ENCODE results near the gene TECR. TPM values are rescaled to one million over a fixed set of nuclear protein-coding genes. Genes with fewer than 3 reads are reported as not detected.
A peak's percentile ranks its signal among the peaks of the same experiment; 100 is the strongest.

Gene TECR
- total and polyA plus RNA-seq, 9 of the 15 experiments (the other 6 are each of a cell fraction or from before 2014, with no cell fraction given) = 29.3 to 211 (median 81.4) TPM

DNA sequence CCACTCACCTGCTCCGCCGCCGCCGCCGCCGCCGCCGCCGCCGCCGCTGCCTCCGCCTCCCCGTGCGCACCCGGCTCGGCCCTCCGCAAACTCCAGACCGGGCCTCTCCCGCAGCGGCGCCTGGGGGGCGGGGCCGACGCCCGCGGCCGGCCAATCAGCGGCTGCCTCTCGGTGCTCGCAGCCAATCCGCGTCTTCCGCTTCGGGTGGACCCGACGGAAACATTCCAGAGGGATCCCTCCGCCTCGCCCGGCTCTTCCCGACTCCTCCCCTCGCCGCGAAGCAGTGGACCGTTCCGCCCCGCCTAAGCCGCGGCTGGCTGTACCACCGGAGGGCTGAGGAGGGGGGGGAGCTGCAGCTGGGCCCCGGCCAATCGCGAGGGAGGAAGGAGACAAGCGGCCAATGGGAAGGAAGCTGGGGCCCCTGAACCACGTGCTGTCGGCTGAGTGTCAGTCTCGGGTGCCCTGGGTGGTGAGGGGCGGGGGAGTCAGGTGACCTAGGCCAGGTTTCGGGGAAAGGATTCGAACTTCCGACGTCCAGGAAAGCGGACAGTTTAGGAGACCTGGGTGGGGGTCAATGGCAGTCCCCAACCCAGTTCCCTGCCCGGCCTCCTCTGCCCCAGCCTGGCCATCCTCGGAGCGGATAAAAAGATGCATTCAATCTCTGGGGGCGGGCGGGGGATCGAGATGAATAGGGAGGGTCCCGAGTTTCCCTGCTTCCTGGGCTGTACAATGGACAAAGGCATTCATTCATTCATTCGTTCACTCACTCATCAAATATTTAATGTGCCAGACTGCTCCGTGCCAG, 33.2 kb upstream of the TECR start, which contains the start of gene GIPC1 (continued):
- TF ChIP-seq, protein P1, sequence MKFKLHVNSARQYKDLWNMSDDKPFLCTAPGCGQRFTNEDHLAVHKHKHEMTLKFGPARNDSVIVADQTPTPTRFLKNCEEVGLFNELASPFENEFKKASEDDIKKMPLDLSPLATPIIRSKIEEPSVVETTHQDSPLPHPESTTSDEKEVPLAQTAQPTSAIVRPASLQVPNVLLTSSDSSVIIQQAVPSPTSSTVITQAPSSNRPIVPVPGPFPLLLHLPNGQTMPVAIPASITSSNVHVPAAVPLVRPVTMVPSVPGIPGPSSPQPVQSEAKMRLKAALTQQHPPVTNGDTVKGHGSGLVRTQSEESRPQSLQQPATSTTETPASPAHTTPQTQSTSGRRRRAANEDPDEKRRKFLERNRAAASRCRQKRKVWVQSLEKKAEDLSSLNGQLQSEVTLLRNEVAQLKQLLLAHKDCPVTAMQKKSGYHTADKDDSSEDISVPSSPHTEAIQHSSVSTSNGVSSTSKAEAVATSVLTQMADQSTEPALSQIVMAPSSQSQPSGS (CRISPR knock-in tag; IDR thresholded peaks at IDR 0.05) = no peak
- TF ChIP-seq DACH1 (IDR thresholded peaks at IDR 0.05; ENCODE audit: partially characterized antibody) = peak; percentile 61
- TF ChIP-seq HMG20A (CRISPR knock-in tag; conservative IDR thresholded peaks at IDR 0.05) = no peak
- no peak for TF ChIP-seq RAD21 (CRISPR knock-in tag; conservative IDR thresholded peaks at IDR 0.05 in 1 of 2, IDR thresholded peaks at IDR 0.05 in 1 of 2)
- TF ChIP-seq ZNF436 (CRISPR knock-in tag; IDR thresholded peaks at IDR 0.05) = no peak
- TF ChIP-seq, protein P2, sequence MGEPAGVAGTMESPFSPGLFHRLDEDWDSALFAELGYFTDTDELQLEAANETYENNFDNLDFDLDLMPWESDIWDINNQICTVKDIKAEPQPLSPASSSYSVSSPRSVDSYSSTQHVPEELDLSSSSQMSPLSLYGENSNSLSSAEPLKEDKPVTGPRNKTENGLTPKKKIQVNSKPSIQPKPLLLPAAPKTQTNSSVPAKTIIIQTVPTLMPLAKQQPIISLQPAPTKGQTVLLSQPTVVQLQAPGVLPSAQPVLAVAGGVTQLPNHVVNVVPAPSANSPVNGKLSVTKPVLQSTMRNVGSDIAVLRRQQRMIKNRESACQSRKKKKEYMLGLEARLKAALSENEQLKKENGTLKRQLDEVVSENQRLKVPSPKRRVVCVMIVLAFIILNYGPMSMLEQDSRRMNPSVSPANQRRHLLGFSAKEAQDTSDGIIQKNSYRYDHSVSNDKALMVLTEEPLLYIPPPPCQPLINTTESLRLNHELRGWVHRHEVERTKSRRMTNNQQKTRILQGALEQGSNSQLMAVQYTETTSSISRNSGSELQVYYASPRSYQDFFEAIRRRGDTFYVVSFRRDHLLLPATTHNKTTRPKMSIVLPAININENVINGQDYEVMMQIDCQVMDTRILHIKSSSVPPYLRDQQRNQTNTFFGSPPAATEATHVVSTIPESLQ (CRISPR knock-in tag; IDR thresholded peaks at IDR 0.05) = no peak
- TF ChIP-seq ZBTB1 (CRISPR knock-in tag; IDR thresholded peaks at IDR 0.05; ENCODE audit: borderline replicate concordance, low read depth) = no peak
- peak; percentile 80 for TF ChIP-seq NFYB (IDR thresholded peaks at IDR 0.05; ENCODE audit: extremely low read depth, insufficient read length)
- TF ChIP-seq ZNF274 (IDR thresholded peaks at IDR 0.05; ENCODE audit: borderline replicate concordance, low read depth, low read length) = no peak
- no peak for TF ChIP-seq CBX8 (IDR thresholded peaks at IDR 0.05; ENCODE audit: borderline replicate concordance, extremely low read depth, low read depth, low read length, poor library complexity, severe bottlenecking)
- TF ChIP-seq TEAD1 (CRISPR knock-in tag; IDR thresholded peaks at IDR 0.05) = peak; percentile 85 to 99
- TF ChIP-seq TOE1 (IDR thresholded peaks at IDR 0.05; ENCODE audit: borderline replicate concordance) = peak; percentile 95
- TF ChIP-seq TOE1 (CRISPR knock-in tag; IDR thresholded peaks at IDR 0.05; ENCODE audit: borderline replicate concordance, low read depth) = no peak
- TF ChIP-seq, protein P3, sequence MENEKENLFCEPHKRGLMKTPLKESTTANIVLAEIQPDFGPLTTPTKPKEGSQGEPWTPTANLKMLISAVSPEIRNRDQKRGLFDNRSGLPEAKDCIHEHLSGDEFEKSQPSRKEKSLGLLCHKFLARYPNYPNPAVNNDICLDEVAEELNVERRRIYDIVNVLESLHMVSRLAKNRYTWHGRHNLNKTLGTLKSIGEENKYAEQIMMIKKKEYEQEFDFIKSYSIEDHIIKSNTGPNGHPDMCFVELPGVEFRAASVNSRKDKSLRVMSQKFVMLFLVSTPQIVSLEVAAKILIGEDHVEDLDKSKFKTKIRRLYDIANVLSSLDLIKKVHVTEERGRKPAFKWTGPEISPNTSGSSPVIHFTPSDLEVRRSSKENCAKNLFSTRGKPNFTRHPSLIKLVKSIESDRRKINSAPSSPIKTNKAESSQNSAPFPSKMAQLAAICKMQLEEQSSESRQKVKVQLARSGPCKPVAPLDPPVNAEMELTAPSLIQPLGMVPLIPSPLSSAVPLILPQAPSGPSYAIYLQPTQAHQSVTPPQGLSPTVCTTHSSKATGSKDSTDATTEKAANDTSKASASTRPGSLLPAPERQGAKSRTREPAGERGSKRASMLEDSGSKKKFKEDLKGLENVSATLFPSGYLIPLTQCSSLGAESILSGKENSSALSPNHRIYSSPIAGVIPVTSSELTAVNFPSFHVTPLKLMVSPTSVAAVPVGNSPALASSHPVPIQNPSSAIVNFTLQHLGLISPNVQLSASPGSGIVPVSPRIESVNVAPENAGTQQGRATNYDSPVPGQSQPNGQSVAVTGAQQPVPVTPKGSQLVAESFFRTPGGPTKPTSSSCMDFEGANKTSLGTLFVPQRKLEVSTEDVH (IDR thresholded peaks at IDR 0.05; ENCODE audit: low read depth, partially characterized antibody) = no peak
- no peak for TF ChIP-seq NR2F6 (CRISPR knock-in tag; IDR thresholded peaks at IDR 0.05)
